ENCODE data around the gene OR6V1.
"Not testable (repeated sequence)": the region's sequence is repeated elsewhere in the genome, so short reads cannot be mapped to it uniquely, and the experiment has no call there.

OR6V1 gene

GRCh38 chr7:143099579-143099978 lies 47.4 kb downstream of the OR6V1 start:
- H3K4me1 ChIP-seq (ENCODE audit: control insufficient read depth, insufficient read depth, low read length, poor library complexity, severe bottlenecking); H3K9me3 ChIP-seq (ENCODE audit: control insufficient read depth, low read length); H3K27ac ChIP-seq (ENCODE audit: insufficient read depth, low read length, poor library complexity, severe bottlenecking); DNase-seq; H3K4me3 ChIP-seq (ENCODE audit: insufficient read depth, low read depth, low read length, poor library complexity, severe bottlenecking); H3K36me3 ChIP-seq (ENCODE audit: control insufficient read depth, insufficient read depth, low read length); H3K27me3 ChIP-seq (replicated peaks; ENCODE audit: control insufficient read depth, insufficient read depth, low read length, poor library complexity, severe bottlenecking): not testable (repeated sequence)

All from effector memory CD4-positive, alpha-beta T cell (primary cell).